ENCODE results near the gene IL20RB. TPM values are rescaled to one million over a fixed set of nuclear protein-coding genes. Genes with fewer than 3 reads are reported as not detected.

IL20RB gene
- total RNA-seq, 1 experiment from 2014 or later = 7.2 TPM

DNA sequence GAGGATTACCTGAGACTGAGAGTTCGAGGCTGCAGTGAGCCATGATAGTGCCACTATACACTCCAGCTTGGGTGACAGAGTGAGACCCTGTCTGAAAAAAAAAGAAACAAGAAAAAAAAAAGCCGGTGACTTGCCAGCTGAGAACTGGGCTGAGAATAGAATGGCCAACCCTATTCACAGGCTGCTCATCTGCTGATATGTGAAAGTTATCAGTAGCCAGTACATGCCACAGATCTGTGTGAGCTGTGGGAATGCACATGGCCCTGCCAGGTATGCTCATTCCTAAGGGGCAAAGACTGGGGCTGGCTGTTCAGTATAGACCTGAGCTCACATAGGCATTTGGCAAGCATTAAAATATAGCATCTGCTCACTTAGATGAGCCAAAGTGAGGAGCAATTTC is 30.9 kb downstream of the IL20RB start:
- CTCF ChIA-PET = no interaction called here
- Histone ChIP-seq H3K36me3 (ENCODE audit: low read depth) (no peaks in the 10 kb centered on the region), H3K79me2 (ENCODE audit: low read depth) (no peaks in the 10 kb centered on the region), H3K27ac (no peak overlapping the region), H3K9me3 (ENCODE audit: insufficient read depth, low read depth) (no peaks in the 10 kb centered on the region), H3K9me2 (ENCODE audit: insufficient read depth) (no peaks in the 10 kb centered on the region), H3K4me2 (no peak overlapping the region), H3K4me1 (replicated peaks; ENCODE audit: insufficient read depth) (no peaks in the 10 kb centered on the region), H4K20me1 (ENCODE audit: insufficient read depth) (no peaks in the 10 kb centered on the region), H2AFZ (no peak overlapping the region), H3K27me3 (ENCODE audit: insufficient read depth, low read depth) (no peaks in the 10 kb centered on the region), H3F3A (ENCODE audit: insufficient read depth, low read depth) (no peaks in the 10 kb centered on the region), H3K4me3 (no peak overlapping the region)
- POLR2A ChIA-PET (ENCODE audit: unreplicated experiment) = no interaction called here
- no TSS peak for BruUV-seq (replicated peaks)
- DNase-seq = no peak
- TF ChIP-seq EZH2 (IDR thresholded peaks at IDR 0.05; ENCODE audit: low read depth) = no peak
- TF ChIP-seq, protein P1, sequence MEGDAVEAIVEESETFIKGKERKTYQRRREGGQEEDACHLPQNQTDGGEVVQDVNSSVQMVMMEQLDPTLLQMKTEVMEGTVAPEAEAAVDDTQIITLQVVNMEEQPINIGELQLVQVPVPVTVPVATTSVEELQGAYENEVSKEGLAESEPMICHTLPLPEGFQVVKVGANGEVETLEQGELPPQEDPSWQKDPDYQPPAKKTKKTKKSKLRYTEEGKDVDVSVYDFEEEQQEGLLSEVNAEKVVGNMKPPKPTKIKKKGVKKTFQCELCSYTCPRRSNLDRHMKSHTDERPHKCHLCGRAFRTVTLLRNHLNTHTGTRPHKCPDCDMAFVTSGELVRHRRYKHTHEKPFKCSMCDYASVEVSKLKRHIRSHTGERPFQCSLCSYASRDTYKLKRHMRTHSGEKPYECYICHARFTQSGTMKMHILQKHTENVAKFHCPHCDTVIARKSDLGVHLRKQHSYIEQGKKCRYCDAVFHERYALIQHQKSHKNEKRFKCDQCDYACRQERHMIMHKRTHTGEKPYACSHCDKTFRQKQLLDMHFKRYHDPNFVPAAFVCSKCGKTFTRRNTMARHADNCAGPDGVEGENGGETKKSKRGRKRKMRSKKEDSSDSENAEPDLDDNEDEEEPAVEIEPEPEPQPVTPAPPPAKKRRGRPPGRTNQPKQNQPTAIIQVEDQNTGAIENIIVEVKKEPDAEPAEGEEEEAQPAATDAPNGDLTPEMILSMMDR (conservative IDR thresholded peaks at IDR 0.05) = no peak
- intact Hi-C loops (cut with micrococcal nuclease; ENCODE audit: unreplicated experiment) = no loop called here

DNA sequence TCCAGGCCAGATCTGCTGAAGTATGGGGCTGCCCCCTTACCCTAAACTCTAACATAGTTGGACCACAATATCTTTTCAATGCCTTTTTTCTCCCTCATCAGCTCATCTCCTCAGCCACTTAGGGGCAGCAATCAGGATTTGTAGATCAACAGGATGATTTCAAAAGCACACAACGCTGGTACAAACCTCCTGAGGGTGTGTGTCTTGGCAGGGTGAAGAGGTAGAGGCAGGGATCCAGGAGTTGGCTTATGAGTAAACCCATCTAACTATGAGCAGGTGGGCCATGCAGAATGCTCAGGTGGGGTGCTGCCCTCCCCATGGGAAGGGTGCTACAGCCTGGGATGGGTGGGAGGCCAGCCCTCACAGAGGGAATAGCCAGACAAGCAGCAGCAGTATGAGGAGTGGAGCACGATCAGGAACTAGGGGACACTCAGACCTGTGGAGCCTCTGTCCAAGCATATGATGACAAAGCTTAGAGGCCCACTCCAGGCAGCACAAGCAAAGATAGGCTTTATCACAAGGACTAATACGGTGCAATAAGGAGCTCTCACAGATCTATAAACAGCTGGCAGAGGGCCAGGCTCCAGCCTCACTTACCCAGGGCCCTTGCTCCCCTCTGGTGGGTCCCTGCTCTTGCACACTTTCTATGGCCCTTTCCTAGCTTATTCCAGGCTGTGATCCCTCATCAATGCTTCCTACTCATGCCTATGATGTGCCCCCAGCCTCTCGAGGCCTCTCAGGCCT is 32.2 kb downstream of the IL20RB start:
- no TSS peak for BruUV-seq (replicated peaks)
- no peak for DNase-seq
- intact Hi-C loops (cut with micrococcal nuclease; ENCODE audit: unreplicated experiment) = no loop called here

DNA sequence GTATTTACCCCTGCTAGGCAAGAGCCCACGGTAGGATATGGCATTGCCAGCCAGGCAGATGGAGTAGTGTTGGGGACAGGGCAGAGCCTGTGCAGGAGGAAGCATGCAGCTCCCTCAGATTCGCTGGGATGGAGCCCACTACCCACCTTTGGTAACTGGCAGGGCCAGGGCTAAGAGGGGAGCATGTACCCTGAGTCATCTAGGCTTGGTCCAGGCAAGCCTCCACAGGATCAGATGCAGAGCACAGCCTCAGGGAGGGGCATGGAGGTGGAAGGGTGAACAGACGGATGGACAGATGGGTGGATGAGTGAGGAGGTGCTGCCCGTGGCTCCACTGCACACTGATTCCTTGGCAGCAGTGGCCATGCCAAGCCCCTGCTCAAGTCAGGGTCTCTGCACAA is 33.0 kb downstream of the IL20RB start:
- no peak for DNase-seq
- Histone ChIP-seq H3K4me3 (no peak overlapping the region), H3K27ac (no peak overlapping the region), H3K9me3 (ENCODE audit: insufficient read depth, low read depth) (no peaks in the 10 kb centered on the region), H3K4me1 (replicated peaks; ENCODE audit: insufficient read depth) (peaks cover 16% of the 10 kb centered on the region), H3F3A (ENCODE audit: insufficient read depth, low read depth) (peaks cover 13% of the 10 kb centered on the region; the same call in 1 of the 2 replicates), H4K20me1 (ENCODE audit: insufficient read depth) (no peaks in the 10 kb centered on the region), H3K9me2 (ENCODE audit: insufficient read depth) (no peaks in the 10 kb centered on the region), H3K36me3 (ENCODE audit: low read depth) (no peaks in the 10 kb centered on the region), H3K79me2 (ENCODE audit: low read depth) (no peaks in the 10 kb centered on the region), H2AFZ (no peak overlapping the region), H3K4me2 (no peak overlapping the region), H3K27me3 (ENCODE audit: insufficient read depth, low read depth) (no peaks in the 10 kb centered on the region)
- intact Hi-C loops (cut with micrococcal nuclease; ENCODE audit: unreplicated experiment) = no loop called here
- ChIA-PET POLR2A (ENCODE audit: unreplicated experiment) (no interaction called here), CTCF (no interaction called here)
- no TSS peak for BruUV-seq (replicated peaks)
- TF ChIP-seq EZH2 (IDR thresholded peaks at IDR 0.05; ENCODE audit: low read depth) = no peak
- TF ChIP-seq, protein P1 (conservative IDR thresholded peaks at IDR 0.05) = no peak

More for the DNA sequence above, 32.2 kb downstream of the IL20RB start:
- Histone ChIP-seq H4K20me1 (ENCODE audit: insufficient read depth) (no peaks in the 10 kb centered on the region), H2AFZ (no peak overlapping the region), H3K79me2 (ENCODE audit: low read depth) (no peaks in the 10 kb centered on the region), H3K27ac (no peak overlapping the region), H3K36me3 (ENCODE audit: low read depth) (no peaks in the 10 kb centered on the region), H3K4me1 (replicated peaks; ENCODE audit: insufficient read depth) (peaks cover 11% of the 10 kb centered on the region), H3K27me3 (ENCODE audit: insufficient read depth, low read depth) (no peaks in the 10 kb centered on the region), H3K4me3 (no peak overlapping the region), H3K4me2 (no peak overlapping the region), H3K9me2 (ENCODE audit: insufficient read depth) (no peaks in the 10 kb centered on the region), H3F3A (ENCODE audit: insufficient read depth, low read depth) (peaks cover 8% of the 10 kb centered on the region; the same call in 1 of the 2 replicates), H3K9me3 (ENCODE audit: insufficient read depth, low read depth) (no peaks in the 10 kb centered on the region)
- TF ChIP-seq EZH2 (IDR thresholded peaks at IDR 0.05; ENCODE audit: low read depth) = no peak
- TF ChIP-seq, protein P1 (conservative IDR thresholded peaks at IDR 0.05) = no peak
- ChIA-PET POLR2A (ENCODE audit: unreplicated experiment) (no interaction called here), CTCF (no interaction called here)
